ENCODE measurements around the gene SCUBE1. TPM values are rescaled to one million over a fixed set of nuclear protein-coding genes. Genes with fewer than 3 reads are reported as not detected.
A peak's percentile ranks its signal among the peaks of the same experiment; 100 is the strongest.

SCUBE1 gene
- total RNA-seq, 4 donors from 2014 or later: 0.38 to 4.0 (median 2.1) TPM

DNA sequence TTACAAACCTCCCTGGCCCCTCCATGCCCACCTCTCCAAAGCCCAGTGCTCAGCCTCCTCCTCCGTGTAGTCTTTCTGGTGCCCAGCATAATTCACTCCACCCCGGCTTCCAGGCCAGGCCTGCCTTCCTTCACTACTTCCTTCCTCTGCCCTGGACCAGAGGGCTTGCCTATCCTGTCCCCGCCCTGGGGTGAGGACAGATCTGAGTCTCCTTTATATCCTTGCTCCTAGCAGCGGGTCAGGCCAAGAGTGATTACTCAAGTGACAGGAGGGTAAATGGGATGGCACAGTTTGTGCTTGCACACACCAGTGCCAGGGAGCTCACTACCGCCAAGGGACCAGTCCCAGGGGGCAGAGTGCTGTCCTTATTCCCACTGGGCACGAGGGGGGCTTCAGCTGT is 48.0 kb downstream of the SCUBE1 start:
- no peak for DNase-seq
- no peak overlapping the region for H3K4me3 ChIP-seq
- 63 to 67% methylated on average over 2 to 4 of the region's 6 CpGs for WGBS, 2 donors
- no peak for TF ChIP-seq POLR2A (IDR thresholded peaks at IDR 0.05)
- TF ChIP-seq CTCF (IDR thresholded peaks at IDR 0.05): no peak
- H3K36me3 ChIP-seq: no peaks in the 10 kb centered on the region
- intact Hi-C loops (cut with DNase I): no loop called here
- no peaks in the 10 kb centered on the region for H3K9me3 ChIP-seq
- peak overlapping the region; percentile 19 to 87 (median 68) for H3K27ac ChIP-seq
- H3K27me3 ChIP-seq: peaks cover 0 to 7% (median 0%) of the 10 kb centered on the region in 4 donors
- H3K4me1 ChIP-seq: peaks cover 11 to 80% (median 54%) of the 10 kb centered on the region in 3 donors

DNA sequence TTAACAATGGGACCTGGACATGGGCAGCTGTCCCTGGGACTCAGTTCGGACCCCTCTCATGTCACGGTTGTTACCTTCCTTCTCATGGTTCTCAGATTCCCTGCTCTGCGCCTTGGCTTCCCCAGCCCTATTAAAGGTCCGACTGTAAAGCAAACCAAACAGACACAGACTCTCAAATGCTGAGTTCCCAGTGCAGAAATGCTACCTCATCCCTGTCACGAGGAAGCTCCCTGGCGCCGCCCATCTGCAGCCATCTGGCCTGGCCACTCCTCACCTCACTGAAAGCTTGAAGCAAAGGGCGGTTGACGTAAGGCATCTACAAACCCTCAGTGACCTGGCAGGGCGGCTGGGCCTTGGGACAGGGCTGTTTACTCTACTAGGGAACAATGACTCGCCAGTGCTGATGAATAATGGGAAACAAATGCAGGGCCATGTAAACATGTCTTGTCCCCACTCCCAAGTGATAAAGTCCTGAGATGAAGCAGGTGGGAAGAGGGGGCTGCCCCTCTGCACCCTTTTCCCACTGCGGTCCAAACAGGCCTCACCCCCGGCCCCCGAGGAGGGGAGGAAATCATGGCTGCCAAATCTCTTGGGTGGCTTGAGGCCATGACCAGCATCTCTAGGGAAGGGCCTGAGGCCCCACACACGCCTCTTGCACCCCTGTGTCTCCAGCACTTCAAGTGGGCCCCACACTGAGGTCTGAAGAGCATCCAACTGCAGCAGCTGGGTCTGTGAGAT is 49.3 kb downstream of the SCUBE1 start:
- DNase-seq: no peak
- H3K9me3 ChIP-seq: no peaks in the 10 kb centered on the region
- 50 to 59% methylated on average over 10 to 11 of the region's 15 CpGs for WGBS, 2 donors
- TF ChIP-seq CTCF (IDR thresholded peaks at IDR 0.05) (no peak), POLR2A (IDR thresholded peaks at IDR 0.05) (no peak)
- intact Hi-C loops (cut with DNase I): no loop called here
- H3K4me3 ChIP-seq: no peak overlapping the region
- peaks cover 0 to 7% (median 0%) of the 10 kb centered on the region in 4 donors for H3K27me3 ChIP-seq
- H3K36me3 ChIP-seq: no peaks in the 10 kb centered on the region
- H3K27ac ChIP-seq: peak overlapping the region; percentile 52 to 87 (median 74)
- H3K4me1 ChIP-seq: peaks cover 11 to 94% (median 68%) of the 10 kb centered on the region in 3 donors

GRCh38 chr22:43293259-43293654 is 49.9 kb downstream of the SCUBE1 start:
- DNase-seq: no peak
- Histone ChIP-seq H3K4me3 (no peak overlapping the region), H3K27me3 (peaks cover 0 to 7% (median 0%) of the 10 kb centered on the region in 4 donors), H3K9me3 (no peaks in the 10 kb centered on the region), H3K27ac (peak overlapping the region; percentile 15 to 87 (median 74)), H3K4me1 (peaks cover 11 to 93% (median 68%) of the 10 kb centered on the region in 3 donors), H3K36me3 (no peaks in the 10 kb centered on the region)
- intact Hi-C loops (cut with DNase I): no loop called here
- WGBS, 2 donors: 40 to 51% methylated on average over 11 of the region's 17 CpGs
- TF ChIP-seq POLR2A (IDR thresholded peaks at IDR 0.05) (no peak), CTCF (IDR thresholded peaks at IDR 0.05) (no peak)

- intact Hi-C loops (cut with DNase I): no loop called here
- no peak overlapping the region for H3K4me3 ChIP-seq
- DNase-seq: no peak
- H3K9me3 ChIP-seq: no peaks in the 10 kb centered on the region
- no peak for TF ChIP-seq POLR2A (IDR thresholded peaks at IDR 0.05)
- TF ChIP-seq CTCF (IDR thresholded peaks at IDR 0.05): no peak
- peaks cover 0 to 7% (median 0%) of the 10 kb centered on the region in 4 donors for H3K27me3 ChIP-seq
- 71 to 83% methylated on average over 6 to 7 of the region's 9 CpGs for WGBS, 2 donors
- H3K4me1 ChIP-seq: peaks cover 11 to 87% (median 68%) of the 10 kb centered on the region in 3 donors
- no peaks in the 10 kb centered on the region for H3K36me3 ChIP-seq
- peak overlapping the region; percentile 15 to 87 (median 74) for H3K27ac ChIP-seq
Observed at GRCh38 chr22:43292630-43293018, 50.5 kb downstream of the SCUBE1 start.

- WGBS, 2 donors: 87% methylated on average over 3 of the region's 14 CpGs; no CpG with 5 or more reads in 1 of the 2 donors
- H3K4me1 ChIP-seq: peaks cover 11 to 76% (median 58%) of the 10 kb centered on the region in 3 donors
Observed at GRCh38 chr22:43291381-43291780, 51.8 kb downstream of the SCUBE1 start.

More at GRCh38 chr22:43291381-43291780, 51.8 kb downstream of the SCUBE1 start:
- no peak overlapping the region for H3K4me3 ChIP-seq
- no peaks in the 10 kb centered on the region for H3K9me3 ChIP-seq
- intact Hi-C loops (cut with DNase I): no loop called here
- no peak for TF ChIP-seq POLR2A (IDR thresholded peaks at IDR 0.05)
- no peak for TF ChIP-seq CTCF (IDR thresholded peaks at IDR 0.05)
- peaks cover 0 to 7% (median 0%) of the 10 kb centered on the region in 4 donors for H3K27me3 ChIP-seq
- H3K36me3 ChIP-seq: no peaks in the 10 kb centered on the region
- peak overlapping the region in 2 of 4 donors; percentile 63 to 87 for H3K27ac ChIP-seq
- DNase-seq: no peak

Measured in esophagus squamous epithelium (tissue), 5 donors.